C1 segment of cervical spinal cord (tissue), 14 donors: ENCODE data around the gene RNF8.
"Not testable (repeated sequence)": the region's sequence is repeated elsewhere in the genome, so short reads cannot be mapped to it uniquely, and the experiment has no call there.

ENCODE experiments used
- DNase-seq, 14 donors: peaks; one replicate each; lab custom pipeline; 2025; lab: John Stamatoyannopoulos, UW

The RNF8 gene

DNA sequence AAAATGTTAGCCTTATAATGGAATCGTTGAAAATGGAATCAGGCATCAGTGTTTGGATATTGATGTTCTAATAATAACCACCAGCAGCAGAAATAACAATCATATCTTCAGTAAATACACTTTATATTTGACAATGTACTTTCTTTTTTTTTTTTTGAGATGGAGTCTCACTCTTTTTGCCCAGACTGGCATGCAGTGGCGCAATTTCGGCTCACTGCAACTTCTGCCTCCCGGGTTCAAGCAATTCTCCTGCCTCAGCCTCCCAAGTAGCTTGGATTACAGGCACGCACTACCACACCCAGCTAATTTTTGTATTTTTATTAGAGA lies 89.4 kb downstream of the RNF8 start:
- DNase-seq: not testable (repeated sequence)
